Mononuclear cell (primary cell): ENCODE results near the gene PRXL2A. TPM values are rescaled to one million over a fixed set of nuclear protein-coding genes. Genes with fewer than 3 reads are reported as not detected.

Experiments used
- H3K27me3 ChIP-seq: 2 replicates; pipeline ENCODE4 v1.6.0; 2011; ENCODE audit warnings: low read length, control low read depth; ENCODE audit not compliant: insufficient read depth
- H3K4me1 ChIP-seq: 2 replicates; pipeline ENCODE4 v1.5.1; 2011; ENCODE audit warnings: mild to moderate bottlenecking, low read length, control low read depth; ENCODE audit not compliant: insufficient read depth
- H3K4me3 ChIP-seq: 2 replicates; pipeline ENCODE4 v1.5.1; 2011; ENCODE audit warnings: mild to moderate bottlenecking, low read length, moderate library complexity
- H3K9me3 ChIP-seq: 2 replicates; pipeline ENCODE4 v1.5.1; 2011; ENCODE audit warnings: low read depth, mild to moderate bottlenecking, control low read depth, low read length
- total RNA-seq: library from RNA; depleted of rRNA; stranded (reverse); fragments of >200 nt; gene quantifications from one replicate; pipeline ENCODE4 v1.2.3, GENCODE V29; 2012

Gene PRXL2A
- total RNA-seq, 1 donor: 3.3 TPM

GRCh38 chr10:80447436-80448190, 39.3 kb downstream of the PRXL2A start:
- H3K9me3 ChIP-seq: no peaks in the 10 kb centered on the region
- peaks cover 46% of the 10 kb centered on the region for H3K4me1 ChIP-seq
- no peaks in the 10 kb centered on the region for H3K27me3 ChIP-seq
- no peak overlapping the region for H3K4me3 ChIP-seq

- H3K4me1 ChIP-seq: peaks cover 53% of the 10 kb centered on the region
- H3K27me3 ChIP-seq: no peaks in the 10 kb centered on the region
- no peaks in the 10 kb centered on the region for H3K9me3 ChIP-seq
- no peak overlapping the region for H3K4me3 ChIP-seq
Measured at GRCh38 chr10:80448209-80448942, 40.0 kb downstream of the PRXL2A start.

- Histone ChIP-seq H3K9me3 (no peaks in the 10 kb centered on the region), H3K27me3 (no peaks in the 10 kb centered on the region), H3K4me3 (no peak overlapping the region), H3K4me1 (peaks cover 50% of the 10 kb centered on the region)
Measured at GRCh38 chr10:80449520-80449919, 41.2 kb downstream of the PRXL2A start.

- H3K4me1 ChIP-seq: peaks cover 52% of the 10 kb centered on the region
- H3K9me3 ChIP-seq: no peaks in the 10 kb centered on the region
- no peaks in the 10 kb centered on the region for H3K27me3 ChIP-seq
- no peak overlapping the region for H3K4me3 ChIP-seq
Measured at GRCh38 chr10:80451132-80451531, 42.8 kb downstream of the PRXL2A start.

GRCh38 chr10:80452069-80452468, 43.7 kb downstream of the PRXL2A start:
- Histone ChIP-seq H3K9me3 (no peaks in the 10 kb centered on the region), H3K27me3 (no peaks in the 10 kb centered on the region), H3K4me1 (peaks cover 62% of the 10 kb centered on the region), H3K4me3 (no peak overlapping the region)

- no peak overlapping the region for H3K4me3 ChIP-seq
- H3K4me1 ChIP-seq: peaks cover 68% of the 10 kb centered on the region
- H3K27me3 ChIP-seq: no peaks in the 10 kb centered on the region
- H3K9me3 ChIP-seq: no peaks in the 10 kb centered on the region
Measured at GRCh38 chr10:80452640-80453039, 44.3 kb downstream of the PRXL2A start.

GRCh38 chr10:80453056-80453841, 44.9 kb downstream of the PRXL2A start:
- peaks cover 70% of the 10 kb centered on the region for H3K4me1 ChIP-seq
- H3K9me3 ChIP-seq: no peaks in the 10 kb centered on the region
- H3K27me3 ChIP-seq: no peaks in the 10 kb centered on the region
- peak overlapping the region; percentile 28 for H3K4me3 ChIP-seq

GRCh38 chr10:80453842-80454512, 45.6 kb downstream of the PRXL2A start, which contains the start of gene TSPAN14:
TSS of gene TSPAN14 (plus strand) at chr10:80454310. CDS start at chr10:80489234, 34,924 bp downstream.
- peak within 1 kb of the TSS; percentile 88 for H3K4me3 ChIP-seq
- peaks cover 70% of the 10 kb centered on the region for H3K4me1 ChIP-seq
- H3K9me3 ChIP-seq: no peaks in the 10 kb centered on the region
- H3K27me3 ChIP-seq: no peaks in the 10 kb centered on the region

- H3K9me3 ChIP-seq: no peaks in the 10 kb centered on the region
- H3K4me1 ChIP-seq: peaks cover 70% of the 10 kb centered on the region
- peak overlapping the region; percentile 88 for H3K4me3 ChIP-seq
- no peaks in the 10 kb centered on the region for H3K27me3 ChIP-seq
Measured at GRCh38 chr10:80454513-80455460, 46.4 kb downstream of the PRXL2A start.

- peak overlapping the region; percentile 88 for H3K4me3 ChIP-seq
- H3K4me1 ChIP-seq: peaks cover 70% of the 10 kb centered on the region
- H3K9me3 ChIP-seq: no peaks in the 10 kb centered on the region
- H3K27me3 ChIP-seq: no peaks in the 10 kb centered on the region
Measured at GRCh38 chr10:80455461-80456349, 47.4 kb downstream of the PRXL2A start.

- no peaks in the 10 kb centered on the region for H3K9me3 ChIP-seq
- H3K4me3 ChIP-seq: no peak overlapping the region
- H3K4me1 ChIP-seq: peaks cover 86% of the 10 kb centered on the region
- no peaks in the 10 kb centered on the region for H3K27me3 ChIP-seq
Measured at GRCh38 chr10:80457554-80458262, 49.4 kb downstream of the PRXL2A start.

- peaks cover 87% of the 10 kb centered on the region for H3K4me1 ChIP-seq
- no peak overlapping the region for H3K4me3 ChIP-seq
- H3K27me3 ChIP-seq: no peaks in the 10 kb centered on the region
- H3K9me3 ChIP-seq: no peaks in the 10 kb centered on the region
Measured at GRCh38 chr10:80458263-80458625, 49.9 kb downstream of the PRXL2A start.
